A673 (cell line): ENCODE results near the gene CTCF. TPM values are rescaled to one million over a fixed set of nuclear protein-coding genes. Genes with fewer than 3 reads are reported as not detected.

Source experiments
- BruUV-seq: library from RNA; stranded (reverse); fragments of 400-500 nt; replicated peaks from 2 replicates; lab custom pipeline; 2021; lab: Mats Ljungman, UMichigan
- CTCF ChIA-PET: fragments of 300-600 bp; sonication (Branson Sonifier 250); formaldehyde crosslinking; loops from one replicate; lab custom pipeline; 2022; ENCODE audit warnings: antibody characterized with exemption; lab: Charles Lee
- POLR2A ChIA-PET: fragments of 300-600 bp; sonication (Branson Sonifier 250); formaldehyde crosslinking; loops from one replicate; lab custom pipeline; 2022; ENCODE audit warnings: antibody characterized with exemption; ENCODE audit not compliant: low non-redundant PET; lab: Charles Lee
- DNase-seq: peaks from one replicate; pipeline ENCODE4 v3.0.0-alpha.2; 2015; ENCODE audit warnings: low spot score
- H3K27ac ChIP-seq: fragments of 200-600 bp; sonication (generic); 2 replicates; pipeline ENCODE4 v1.5.1; 2016; ENCODE audit warnings: mixed run types, low read depth, mild to moderate bottlenecking, mixed read lengths, antibody characterized with exemption, low read length; ENCODE audit not compliant: poor library complexity, severe bottlenecking
- H3K27me3 ChIP-seq: fragments of 200-600 bp; sonication (generic); replicated peaks from 2 replicates; pipeline ENCODE4 v1.6.1; 2017; ENCODE audit warnings: mixed run types, low read depth, mild to moderate bottlenecking, mixed read lengths, antibody characterized with exemption, low read length; ENCODE audit not compliant: insufficient read depth, poor library complexity
- H3K36me3 ChIP-seq: fragments of 200-600 bp; sonication (generic); 2 replicates; pipeline ENCODE4 v1.6.1; 2016; ENCODE audit warnings: mixed run types, mild to moderate bottlenecking, mixed read lengths, antibody characterized with exemption, low read length; ENCODE audit not compliant: insufficient read depth, poor library complexity, severe bottlenecking
- H3K4me1 ChIP-seq: fragments of 200-600 bp; sonication (generic); 2 replicates; pipeline ENCODE4 v1.6.1; 2017; ENCODE audit warnings: mixed run types, mild to moderate bottlenecking, mixed read lengths, antibody characterized with exemption, low read length; ENCODE audit not compliant: insufficient read depth, poor library complexity, severe bottlenecking
- H3K4me3 ChIP-seq: fragments of 200-600 bp; sonication (generic); 2 replicates; pipeline ENCODE4 v1.5.1; 2016; ENCODE audit warnings: low read depth, mixed run types, mild to moderate bottlenecking, mixed read lengths, low read length; ENCODE audit not compliant: poor library complexity, severe bottlenecking
- H3K9me3 ChIP-seq: fragments of 200-600 bp; sonication (generic); 2 replicates; pipeline ENCODE4 v1.6.1; 2016; ENCODE audit warnings: mixed run types, low read depth, mild to moderate bottlenecking, mixed read lengths, antibody characterized with exemption, low read length; ENCODE audit not compliant: poor library complexity, severe bottlenecking
- EZH2 ChIP-seq: fragments of 200-600 bp; sonication (generic); IDR thresholded peaks from 2 replicates; pipeline ENCODE4 v1.6.1; 2017; ENCODE audit warnings: borderline replicate concordance, low read depth, mild to moderate bottlenecking, mixed read lengths, antibody characterized with exemption, low read length; ENCODE audit not compliant: poor library complexity, severe bottlenecking
- intact Hi-C: fragments of 100-400 bp; cut with micrococcal nuclease; formaldehyde crosslinking; loops from one replicate; pipeline ENCODE4 v1.10.0; 2022; ENCODE audit not compliant: unreplicated experiment
- total RNA-seq: library from RNA; stranded (reverse); gene quantifications from 2 replicates; pipeline ENCODE4 v1.2.3, GENCODE V29; 2021
- TF ChIP-seq, protein P1 (sequence below): fragments of 300-800, 200-600 bp; sonication (generic); conservative IDR thresholded peaks from 2 replicates; pipeline ENCODE4 v1.5.1; 2017; ENCODE audit warnings: low read depth, mild to moderate bottlenecking, antibody characterized with exemption, low read length, moderate library complexity, mixed read lengths

Gene CTCF
- total RNA-seq, 1 experiment from 2014 or later = 74.7 TPM

- H3K27ac ChIP-seq = no peak overlapping the region
- BruUV-seq = no TSS peak
- no peak overlapping the region for H3K4me3 ChIP-seq
- ChIA-PET POLR2A (no interaction called here), CTCF (no interaction called here)
- H3K36me3 ChIP-seq = no peaks in the 10 kb centered on the region
- no peaks in the 10 kb centered on the region for H3K27me3 ChIP-seq
- intact Hi-C loops = no loop called here
- DNase-seq = no peak
- H3K9me3 ChIP-seq = no peaks in the 10 kb centered on the region
- no peak for TF ChIP-seq EZH2
- TF ChIP-seq, protein P1, sequence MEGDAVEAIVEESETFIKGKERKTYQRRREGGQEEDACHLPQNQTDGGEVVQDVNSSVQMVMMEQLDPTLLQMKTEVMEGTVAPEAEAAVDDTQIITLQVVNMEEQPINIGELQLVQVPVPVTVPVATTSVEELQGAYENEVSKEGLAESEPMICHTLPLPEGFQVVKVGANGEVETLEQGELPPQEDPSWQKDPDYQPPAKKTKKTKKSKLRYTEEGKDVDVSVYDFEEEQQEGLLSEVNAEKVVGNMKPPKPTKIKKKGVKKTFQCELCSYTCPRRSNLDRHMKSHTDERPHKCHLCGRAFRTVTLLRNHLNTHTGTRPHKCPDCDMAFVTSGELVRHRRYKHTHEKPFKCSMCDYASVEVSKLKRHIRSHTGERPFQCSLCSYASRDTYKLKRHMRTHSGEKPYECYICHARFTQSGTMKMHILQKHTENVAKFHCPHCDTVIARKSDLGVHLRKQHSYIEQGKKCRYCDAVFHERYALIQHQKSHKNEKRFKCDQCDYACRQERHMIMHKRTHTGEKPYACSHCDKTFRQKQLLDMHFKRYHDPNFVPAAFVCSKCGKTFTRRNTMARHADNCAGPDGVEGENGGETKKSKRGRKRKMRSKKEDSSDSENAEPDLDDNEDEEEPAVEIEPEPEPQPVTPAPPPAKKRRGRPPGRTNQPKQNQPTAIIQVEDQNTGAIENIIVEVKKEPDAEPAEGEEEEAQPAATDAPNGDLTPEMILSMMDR = no peak
- H3K4me1 ChIP-seq = peaks cover 19% of the 10 kb centered on the region
Measured at GRCh38 chr16:67675999-67676398, 113.7 kb downstream of the CTCF start.

DNA sequence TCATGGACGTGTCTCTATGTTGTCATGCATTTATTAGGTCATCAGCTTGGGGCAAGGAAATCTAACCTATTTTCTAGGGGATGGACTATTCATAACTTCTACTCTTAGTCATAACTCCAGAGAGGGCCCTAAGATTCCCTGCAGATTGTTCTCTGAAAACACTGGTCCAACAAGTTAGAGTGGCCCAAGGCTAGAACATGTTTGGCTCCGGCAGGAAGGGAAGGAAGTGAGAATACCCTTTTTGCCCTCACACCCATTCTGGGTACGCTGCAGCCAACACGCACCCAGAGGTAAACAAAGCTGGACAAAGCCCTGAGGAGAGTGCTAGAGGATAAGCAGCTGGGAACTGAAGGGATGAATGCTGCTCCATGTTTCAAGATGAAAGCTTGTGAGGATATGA is 114.2 kb downstream of the CTCF start:
- POLR2A ChIA-PET = no interaction called here
- DNase-seq = no peak
- no TSS peak for BruUV-seq

GRCh38 chr16:67676939-67677338 is 114.6 kb downstream of the CTCF start:
- ChIA-PET CTCF (no interaction called here), POLR2A (no interaction called here)
- no peak overlapping the region for H3K4me3 ChIP-seq
- intact Hi-C loops = no loop called here
- no TSS peak for BruUV-seq
- TF ChIP-seq EZH2 = no peak
- TF ChIP-seq, protein P1 = no peak
- H3K4me1 ChIP-seq = peaks cover 19% of the 10 kb centered on the region
- H3K27me3 ChIP-seq = no peaks in the 10 kb centered on the region
- DNase-seq = no peak
- H3K36me3 ChIP-seq = no peaks in the 10 kb centered on the region
- no peak overlapping the region for H3K27ac ChIP-seq
- H3K9me3 ChIP-seq = no peaks in the 10 kb centered on the region

More for the DNA sequence above, 114.2 kb downstream of the CTCF start:
- peaks cover 19% of the 10 kb centered on the region for H3K4me1 ChIP-seq
- no peak overlapping the region for H3K27ac ChIP-seq
- no peaks in the 10 kb centered on the region for H3K36me3 ChIP-seq
- H3K9me3 ChIP-seq = no peaks in the 10 kb centered on the region
- no peaks in the 10 kb centered on the region for H3K27me3 ChIP-seq
- H3K4me3 ChIP-seq = no peak overlapping the region
- CTCF ChIA-PET = no interaction called here
- TF ChIP-seq, protein P1 = no peak
- no peak for TF ChIP-seq EZH2
- intact Hi-C loops = no loop called here
